Colon (tissue), 2 donors: ENCODE data around the gene SLC41A3.
"Not testable (repeated sequence)": the region's sequence is repeated elsewhere in the genome, so short reads cannot be mapped to it uniquely, and the experiment has no call there.

Experiments
- FAIRE-seq: peaks from 2 replicates; lab custom pipeline; 2012; peaks lifted over from hg19 to GRCh38; lab: Jason Lieb, UNC
- donor health status: control.
- donor health status: control.

SLC41A3 gene

DNA sequence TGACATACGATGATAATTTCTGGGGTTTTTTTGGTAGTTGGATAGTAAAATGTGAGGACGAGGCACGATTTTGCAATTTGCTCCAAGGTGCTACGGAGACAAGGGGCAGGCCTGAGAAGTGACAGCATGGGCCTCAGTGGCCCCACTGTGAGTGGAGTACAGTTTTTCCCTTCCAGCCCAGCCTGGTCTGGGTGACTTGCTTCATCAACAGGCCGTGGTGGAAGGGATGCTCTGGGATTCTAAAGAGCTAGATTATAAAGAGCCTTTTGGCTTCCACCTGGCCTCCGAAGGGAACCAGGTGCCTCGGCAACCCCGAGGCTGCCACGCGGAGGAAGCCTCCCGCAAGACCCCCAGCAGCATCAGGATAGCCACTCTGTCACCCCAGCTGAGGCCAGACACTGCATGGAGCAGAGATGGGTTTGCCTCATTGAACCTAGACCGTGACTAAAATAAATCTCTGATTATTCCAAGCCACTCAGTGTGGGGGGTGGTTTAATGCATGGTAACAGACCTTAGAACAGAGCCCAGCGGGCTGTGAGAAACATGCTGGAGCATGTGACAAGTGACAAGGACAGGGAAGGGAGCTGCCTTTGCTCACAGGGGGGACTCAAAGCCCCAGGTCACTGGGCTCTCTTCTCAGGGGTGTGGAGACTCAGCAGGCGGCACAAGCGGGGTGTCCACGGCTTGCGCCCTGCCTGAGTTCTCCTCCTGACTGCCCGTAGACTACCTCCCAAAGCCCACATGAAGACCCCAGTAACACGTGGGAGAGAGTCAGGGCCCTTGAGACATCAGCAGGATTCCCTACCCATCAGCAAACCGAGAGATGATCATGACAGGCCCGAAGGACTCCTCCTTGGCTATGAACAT is 22.6 kb upstream of the SLC41A3 start:
- no peak for FAIRE-seq

DNA sequence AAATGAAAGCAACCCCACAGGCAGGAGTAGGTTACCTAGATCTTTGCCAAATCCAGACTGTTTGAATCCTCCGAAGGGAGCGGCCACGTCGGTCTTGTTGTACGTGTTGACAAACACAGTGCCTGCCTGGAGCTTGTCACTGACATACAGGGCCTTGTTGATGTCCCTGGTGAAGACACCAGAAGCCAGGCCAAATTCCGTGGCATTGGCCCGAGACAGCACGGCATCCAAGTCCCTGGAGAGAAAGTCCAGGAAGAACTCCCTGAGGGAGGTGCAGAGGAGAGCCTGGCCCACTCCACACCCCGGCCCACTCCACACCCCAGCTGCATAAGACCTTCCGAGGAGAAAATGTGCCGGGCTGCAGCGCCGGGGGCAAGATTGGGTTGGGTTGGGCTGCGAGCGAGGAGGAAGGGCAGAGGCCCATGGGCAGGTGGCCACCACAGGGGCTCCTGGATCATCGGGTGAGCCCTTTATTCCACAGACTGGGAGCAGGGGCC is 21.8 kb upstream of the SLC41A3 start:
- no peak for FAIRE-seq

DNA sequence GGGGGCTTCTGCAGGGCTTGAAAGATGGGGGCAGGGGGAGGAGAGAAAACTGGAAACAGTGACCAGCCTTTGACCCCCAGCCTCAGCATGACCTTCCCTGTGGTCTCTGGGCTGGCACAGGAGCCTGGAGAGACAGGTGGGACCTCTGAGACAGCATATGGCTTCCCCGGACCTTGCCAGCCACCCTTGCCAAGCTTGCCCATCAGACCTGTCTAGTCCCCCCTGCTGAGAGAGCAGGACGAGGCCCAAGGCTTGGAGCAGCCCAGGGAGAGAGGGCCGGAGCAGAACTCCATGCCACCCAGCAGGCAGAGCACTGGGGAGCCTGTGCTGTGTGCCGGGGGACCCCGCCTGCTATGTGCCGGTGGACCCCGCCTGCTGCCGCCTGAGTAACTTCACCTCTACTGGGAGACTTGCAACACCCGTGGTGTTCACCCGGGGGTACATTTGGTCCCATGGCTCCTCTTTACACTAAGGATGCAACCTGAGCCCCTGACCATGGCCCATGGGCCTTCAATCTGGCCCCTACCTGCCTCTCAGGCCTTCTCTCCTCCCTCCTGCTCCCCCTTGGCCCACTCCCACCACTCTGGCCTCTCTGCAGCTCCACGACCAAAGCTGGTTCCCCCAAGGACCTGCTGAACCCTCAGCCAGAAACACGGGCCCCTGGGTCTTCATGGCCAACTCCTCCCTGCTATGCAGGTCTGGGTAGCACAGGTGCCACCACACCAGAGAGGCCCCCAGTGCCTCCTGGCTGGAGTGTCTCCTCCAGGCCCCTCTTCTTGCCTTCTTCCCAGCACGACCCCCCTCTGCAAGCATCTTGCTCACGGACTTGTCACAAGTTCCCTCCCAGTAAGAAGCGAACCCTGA is 21.1 kb upstream of the SLC41A3 start:
- no peak for FAIRE-seq

DNA sequence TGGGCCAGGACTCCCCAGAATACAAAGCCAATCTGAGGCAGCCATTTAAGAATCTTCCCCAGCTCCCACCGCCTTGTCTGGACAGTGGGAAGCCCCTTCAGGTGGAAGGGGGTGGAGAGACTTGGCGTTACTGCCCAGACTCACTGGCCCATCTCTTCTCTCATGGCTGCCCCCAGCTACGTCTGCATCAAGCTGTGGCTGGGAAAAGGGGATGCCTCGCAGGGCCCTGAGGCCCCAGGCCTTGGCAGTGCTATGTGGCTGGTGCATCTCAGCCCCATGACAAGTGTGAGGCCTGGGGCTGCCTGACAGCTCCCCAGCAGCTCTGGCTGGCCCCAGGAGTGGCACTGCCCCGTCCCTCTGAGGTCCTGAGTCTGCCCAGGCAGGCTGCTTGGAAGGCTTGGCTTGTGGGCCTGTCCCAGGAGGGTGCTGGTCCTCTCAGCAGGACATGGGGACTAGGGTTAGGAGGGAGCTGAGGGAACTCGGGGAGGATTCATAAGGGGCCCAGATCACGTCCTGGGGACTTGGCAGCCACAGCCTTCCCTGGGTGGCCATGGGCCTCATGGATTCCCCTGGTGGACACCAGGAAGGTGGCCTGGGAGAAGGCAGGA is 20.2 kb upstream of the SLC41A3 start:
- FAIRE-seq = no peak

DNA sequence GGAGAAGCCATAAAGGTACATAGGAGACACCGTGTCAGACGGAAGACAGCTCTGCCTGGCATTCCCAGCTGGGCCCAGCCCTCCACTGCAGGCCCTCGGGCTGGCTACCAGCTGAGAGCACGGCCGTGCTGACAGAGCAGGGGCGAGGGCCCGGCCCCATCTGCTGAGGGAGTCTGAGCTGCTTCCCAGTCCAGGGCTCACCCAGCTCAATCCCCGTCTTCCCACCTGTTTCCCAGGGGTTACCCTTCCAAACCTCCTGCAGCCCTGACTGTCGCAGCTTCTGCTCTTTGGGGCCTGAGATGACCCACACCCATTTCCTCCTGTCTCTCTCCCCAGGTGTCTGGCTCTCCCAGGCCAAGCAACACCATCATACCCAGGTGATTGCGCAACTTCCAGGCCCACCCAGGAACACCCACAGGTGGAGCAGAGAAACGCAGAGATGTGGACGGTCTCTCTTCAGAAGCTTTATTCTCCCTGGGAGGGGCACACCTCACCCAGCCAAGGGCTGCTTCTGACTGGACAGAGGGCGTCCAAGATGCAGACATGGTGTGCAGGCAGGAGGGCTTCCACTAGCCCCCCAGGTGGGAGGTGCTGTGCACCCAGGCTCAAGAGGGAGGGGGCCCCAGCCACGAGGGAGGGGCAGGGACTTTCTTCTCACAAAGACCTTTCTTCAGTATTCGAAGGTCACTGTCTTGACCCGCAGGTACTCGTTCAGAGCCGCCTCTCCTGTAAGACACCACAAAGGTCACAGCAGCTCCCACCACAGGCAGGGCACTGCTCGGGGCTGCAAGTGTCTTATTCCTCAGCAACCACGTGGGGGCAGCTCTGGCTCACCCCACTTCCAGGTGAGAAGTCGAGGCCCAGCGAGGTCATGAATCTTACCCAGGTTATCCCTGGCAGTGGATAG is 19.4 kb upstream of the SLC41A3 start:
- no peak for FAIRE-seq

DNA sequence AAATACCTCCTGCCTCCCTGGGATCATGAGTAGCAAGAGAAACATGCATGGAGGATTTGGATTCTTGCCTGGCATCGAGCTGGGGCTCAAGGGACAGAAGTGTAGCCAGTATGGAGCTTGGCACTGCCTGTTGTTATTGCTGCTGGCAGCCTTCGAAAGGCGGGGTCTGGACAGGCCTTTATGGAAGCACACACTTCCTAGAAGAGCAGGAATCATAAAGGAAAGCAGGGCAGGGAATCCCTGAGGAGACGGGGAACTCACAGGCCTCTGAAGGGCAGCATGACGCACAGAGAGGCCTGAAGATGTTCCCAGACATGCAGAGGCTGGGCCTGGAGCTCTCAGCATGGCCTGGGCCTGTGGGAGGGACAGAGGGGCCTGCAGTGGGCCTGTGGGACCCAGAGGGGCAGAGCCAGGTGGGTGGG is 18.6 kb upstream of the SLC41A3 start:
- no peak for FAIRE-seq

DNA sequence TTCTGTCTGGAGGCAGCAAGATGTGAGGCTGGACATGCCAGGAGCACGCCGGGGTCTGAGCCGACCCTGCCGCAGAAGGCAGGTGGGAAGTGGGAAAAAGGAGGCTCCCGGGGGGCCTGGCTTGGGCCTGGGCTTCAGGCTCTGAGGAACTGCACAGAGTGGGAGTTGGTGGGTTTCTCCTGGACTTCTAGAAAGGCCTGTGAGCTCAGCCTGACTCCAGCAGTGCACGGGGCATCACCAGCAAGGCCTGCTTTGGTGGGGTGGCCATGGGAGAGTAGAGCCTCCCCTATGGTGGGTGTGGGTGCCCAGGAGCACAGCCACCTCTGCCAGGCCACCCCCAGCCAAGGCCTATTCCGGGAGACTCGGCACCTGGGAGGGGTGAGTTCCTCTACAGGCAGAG is 18.1 kb upstream of the SLC41A3 start:
- no peak for FAIRE-seq

DNA sequence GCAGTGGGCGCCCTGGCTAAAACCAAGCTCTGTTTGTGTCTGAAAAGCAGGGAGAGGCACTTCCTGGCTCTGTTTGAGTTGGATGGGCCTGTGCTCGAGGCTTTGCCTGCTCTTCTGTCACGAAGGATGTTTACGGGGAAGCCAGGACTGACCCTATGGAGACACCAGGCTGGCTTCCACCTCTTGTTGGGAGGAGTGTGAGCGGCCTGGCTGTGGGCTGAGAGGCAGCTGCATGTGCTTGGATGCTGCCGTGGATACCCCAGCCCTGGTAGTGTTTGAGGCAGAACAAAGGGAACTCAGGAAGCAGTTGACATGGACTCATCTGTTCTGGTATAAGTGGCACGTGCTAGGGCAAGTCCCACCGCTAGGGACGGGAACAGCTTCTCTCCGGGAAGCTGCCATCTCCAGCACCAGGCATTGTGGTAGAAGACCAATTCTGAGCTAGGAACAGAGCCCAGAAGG is 17.6 kb upstream of the SLC41A3 start:
- no peak for FAIRE-seq

DNA sequence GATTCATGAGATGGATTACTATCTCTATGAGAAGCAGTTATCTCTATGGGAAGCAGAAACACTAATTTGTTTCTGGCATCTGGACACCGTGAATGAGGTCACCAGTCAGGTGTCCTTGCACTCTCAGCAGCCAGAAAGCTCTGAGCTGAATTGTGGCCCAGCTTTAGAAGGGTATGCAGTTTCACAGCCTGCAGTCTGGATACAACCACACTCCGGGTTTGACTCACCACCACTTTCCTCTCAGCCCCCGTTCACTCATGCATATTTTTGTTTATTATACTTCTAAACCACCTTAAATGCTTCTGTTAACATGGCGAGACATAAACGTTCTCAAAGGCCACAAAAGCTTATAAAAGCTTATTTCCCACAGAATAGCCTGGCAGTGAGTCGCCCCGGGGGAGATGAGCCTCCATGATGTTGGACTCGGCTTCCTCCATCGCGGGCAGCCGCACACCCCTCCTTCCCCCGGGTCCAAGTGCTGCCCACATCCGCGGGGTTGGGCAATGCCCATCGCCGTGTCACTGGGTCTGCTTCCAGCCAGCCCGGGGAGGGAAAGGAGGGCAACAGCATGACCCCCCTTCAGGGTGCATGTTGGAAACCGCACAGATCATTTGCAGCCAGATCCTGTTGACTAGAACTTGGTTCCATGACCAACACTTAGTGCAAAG is 16.8 kb upstream of the SLC41A3 start:
- no peak for FAIRE-seq

DNA sequence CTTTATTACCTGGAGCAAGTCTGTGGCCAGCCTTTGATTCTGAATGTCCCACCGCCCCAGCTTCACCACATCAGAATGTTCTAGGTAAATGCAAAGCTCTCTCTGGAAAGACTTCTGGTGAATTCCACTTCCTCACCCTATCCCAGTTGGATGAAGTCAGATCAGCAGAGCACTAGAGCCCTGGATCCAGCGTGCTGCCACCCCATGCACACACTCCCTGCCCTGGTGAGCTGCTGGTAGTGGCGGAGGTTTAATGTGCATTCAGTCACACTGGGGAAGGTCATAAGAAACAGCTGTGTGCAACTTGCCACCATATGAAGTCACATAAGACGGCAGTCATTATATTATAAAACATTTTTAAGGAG is 16.3 kb upstream of the SLC41A3 start:
- FAIRE-seq = no peak

DNA sequence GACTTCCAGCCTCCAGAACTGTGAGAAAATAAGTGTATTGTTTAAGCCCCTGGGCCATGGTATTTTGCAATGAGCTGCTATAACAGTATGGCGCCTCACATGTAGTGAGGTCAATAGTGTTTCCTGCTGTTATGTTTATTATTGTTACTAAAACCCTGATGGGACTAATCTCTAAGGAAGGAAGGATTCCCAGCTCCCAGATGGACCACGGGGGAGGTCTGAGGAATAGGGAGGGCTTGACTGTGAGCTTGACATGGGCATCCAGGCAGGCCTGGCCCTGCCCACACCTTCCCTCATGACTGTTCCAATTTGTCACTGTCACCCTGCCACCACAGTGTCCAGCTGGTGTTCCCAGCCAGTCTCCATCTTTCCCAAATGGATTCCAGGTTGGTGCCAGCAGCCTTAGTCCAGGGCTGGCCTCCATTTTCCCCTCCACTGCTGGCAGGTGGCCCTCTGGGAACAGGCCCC is 14.5 kb upstream of the SLC41A3 start:
- FAIRE-seq = no peak

DNA sequence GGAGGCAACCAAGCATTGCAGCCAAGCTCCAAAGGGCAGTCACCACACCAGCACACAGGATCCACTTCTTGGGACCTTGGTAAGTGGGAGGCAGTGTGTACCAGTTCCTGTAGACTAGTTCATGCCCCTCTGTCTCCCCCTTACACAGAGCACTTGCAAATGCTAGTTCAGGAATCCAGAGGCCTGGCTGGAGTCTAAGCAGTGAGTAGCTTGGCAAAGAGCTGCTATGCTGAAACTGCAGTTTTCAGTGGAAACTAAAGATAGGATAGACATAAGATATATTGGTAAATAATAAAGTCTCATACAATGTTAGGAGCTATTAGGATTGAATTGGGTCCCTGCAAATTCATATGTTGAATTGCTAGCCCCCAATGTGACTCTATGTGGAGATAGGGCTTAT is 13.9 kb upstream of the SLC41A3 start:
- no peak for FAIRE-seq

DNA sequence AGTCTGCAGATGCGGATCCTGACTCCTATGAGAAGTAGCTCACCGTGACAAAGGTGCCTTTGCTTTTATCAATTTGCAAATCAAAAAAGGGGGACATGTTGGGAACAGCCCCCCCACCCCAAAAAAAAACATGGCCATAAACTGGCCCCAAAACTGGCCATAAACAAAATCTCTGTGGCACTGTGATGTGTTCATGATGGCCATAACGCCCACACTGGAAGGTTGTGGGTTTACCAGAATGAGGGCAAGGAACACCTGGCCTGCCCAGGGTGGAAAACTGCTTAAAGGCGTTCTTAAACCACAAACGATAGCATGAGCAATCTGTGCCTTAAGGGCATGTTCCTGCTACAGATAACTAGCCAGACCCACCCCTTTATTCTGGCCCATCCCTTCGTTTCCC is 12.3 kb upstream of the SLC41A3 start:
- not testable (repeated sequence) for FAIRE-seq

DNA sequence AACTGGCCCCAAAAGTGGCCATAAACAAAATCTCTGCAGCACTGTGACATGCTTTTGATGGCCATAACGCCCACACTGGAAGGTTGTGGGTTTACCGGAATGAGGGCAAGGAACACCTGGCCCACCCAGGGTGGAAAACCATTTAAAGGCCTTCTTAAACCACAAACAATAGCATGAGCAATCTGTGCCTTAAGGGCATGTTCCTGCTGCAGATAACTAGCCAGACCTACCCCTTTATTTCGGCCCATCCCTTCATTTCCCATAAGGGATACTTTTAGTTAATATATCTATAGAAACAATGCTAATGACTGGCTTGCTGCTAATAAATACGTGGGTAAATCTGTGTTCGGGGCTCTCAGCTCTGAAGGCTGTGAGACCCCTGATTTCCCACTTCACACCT is 8.2 kb upstream of the SLC41A3 start:
- FAIRE-seq = not testable (repeated sequence)

DNA sequence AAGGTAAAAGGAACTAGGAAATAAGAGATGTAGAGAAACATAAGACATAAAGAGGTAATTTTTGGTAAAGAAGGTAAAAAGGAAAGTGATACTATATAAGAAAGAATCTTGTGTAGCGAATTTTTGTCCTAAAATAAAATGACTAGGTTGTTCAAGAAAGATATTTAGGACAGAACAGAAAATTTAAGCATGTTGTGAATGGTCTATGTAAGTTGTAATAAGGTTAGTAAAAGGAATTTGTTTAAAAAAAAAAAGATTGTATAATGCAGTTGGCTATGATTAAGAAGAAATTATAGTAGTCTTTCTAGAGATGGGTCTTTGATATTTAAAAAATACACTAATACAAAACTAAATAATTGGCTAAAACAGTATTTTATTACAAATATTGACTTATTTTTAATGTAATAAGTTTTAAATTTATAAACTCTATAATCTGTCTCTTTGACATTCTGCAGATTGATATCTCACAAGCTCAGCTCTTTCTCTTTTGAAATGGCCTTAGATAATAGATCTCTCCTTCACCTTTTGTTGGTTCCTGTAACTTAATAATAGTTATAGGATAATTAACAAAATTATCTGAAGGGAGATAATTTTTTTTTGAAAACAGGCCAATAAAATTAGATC is 3.7 kb upstream of the SLC41A3 start:
- no peak for FAIRE-seq

DNA sequence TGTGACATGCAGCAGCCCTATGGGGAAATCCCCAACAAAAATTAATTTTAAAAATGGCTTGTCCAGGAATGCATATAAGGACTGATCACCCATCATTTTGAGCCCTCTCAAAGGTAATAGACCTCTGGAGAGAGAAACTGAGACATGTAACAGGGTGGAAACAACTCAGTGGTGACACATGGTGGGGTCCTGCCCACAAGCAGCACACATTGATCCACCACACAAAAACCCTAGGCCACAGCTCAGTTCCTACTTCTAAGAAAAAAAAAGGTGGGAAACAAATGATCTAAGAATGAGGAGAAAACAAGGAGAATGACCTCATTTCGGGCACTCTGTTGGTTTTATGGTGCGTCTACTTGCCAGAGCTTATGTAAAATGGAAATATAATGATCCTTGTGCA is 1.9 kb upstream of the SLC41A3 start:
- FAIRE-seq = no peak

DNA sequence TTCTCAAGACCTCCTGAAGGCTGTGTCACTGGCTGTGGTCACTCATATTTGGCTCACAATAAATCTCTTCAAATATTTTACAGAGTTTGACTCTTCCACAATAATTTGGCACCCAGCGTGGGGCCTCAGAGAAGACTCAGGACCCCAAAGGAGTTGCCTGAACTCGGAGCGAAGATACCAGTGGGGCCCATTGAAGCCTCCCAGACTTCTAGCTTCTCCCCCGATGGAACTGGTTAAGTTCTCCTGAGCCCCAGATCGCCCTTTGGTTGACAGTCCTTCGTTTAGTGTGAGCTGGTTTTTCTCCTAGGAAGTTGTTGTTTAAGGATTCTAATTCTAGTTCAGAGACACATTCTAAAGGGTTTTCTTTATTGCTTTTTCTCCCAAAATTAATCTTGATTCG is 1.4 kb upstream of the SLC41A3 start:
- FAIRE-seq = no peak

DNA sequence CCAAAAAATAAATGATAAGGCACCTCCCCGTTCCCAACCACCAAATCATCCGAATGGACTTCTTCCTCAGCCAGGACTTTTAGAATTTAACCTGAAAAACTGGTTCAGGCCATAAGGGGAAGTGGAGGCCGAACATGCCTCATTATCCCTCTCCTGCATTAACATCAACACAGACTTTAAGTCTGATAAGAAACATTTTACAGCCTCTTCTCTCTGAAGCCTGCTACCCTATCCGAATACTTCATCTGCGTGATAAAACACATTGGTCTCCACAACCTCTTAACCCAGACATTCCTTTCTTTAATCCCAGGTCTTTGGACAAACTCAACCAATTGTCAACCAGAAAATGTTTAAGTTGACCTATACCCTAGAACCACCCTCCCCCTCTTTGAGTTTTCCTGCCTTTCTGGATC is 850 bp upstream of the SLC41A3 start:
- no peak for FAIRE-seq

DNA sequence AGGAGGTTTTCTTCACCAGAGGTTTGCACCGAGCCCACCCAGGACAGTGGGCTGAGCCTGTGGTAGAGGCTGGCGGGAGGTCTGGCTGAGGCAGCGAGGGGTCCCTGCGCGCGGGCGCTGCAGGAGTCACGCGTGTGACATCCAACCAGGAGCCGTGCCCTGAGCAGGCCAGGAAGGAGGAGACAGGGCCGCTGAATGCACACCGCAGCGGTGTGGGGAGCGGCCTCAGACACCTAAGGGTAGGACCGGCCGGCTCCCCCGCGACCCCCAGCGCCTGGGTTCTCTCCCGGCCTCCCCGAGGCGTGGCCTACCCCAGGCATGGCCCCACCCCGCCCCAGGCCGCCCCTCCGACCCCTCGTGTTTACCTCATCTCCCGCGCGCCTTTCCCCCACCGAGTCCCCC is 412 bp downstream of the SLC41A3 start:
- no peak for FAIRE-seq

DNA sequence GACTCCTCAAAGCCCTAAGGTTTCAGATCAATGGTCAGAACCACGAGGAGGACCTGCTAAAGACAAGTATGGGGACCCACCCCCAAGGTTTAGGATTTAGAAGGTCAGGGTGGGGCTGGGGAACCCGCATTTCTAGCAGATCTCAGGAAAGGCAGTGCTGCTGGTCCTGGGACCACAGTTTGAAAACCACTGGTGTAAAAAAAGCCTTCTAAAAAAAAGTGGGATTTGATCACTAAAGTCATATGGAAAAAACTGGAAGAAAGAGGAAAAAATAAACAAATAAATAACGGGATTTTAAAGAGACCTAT is 832 bp downstream of the SLC41A3 start:
- no peak for FAIRE-seq
